ENCODE data around the gene LIMCH1.
A peak's percentile ranks its signal among the peaks of the same experiment; 100 is the strongest.
"Not testable (repeated sequence)": the region's sequence is repeated elsewhere in the genome, so short reads cannot be mapped to it uniquely, and the experiment has no call there.

The LIMCH1 gene

DNA sequence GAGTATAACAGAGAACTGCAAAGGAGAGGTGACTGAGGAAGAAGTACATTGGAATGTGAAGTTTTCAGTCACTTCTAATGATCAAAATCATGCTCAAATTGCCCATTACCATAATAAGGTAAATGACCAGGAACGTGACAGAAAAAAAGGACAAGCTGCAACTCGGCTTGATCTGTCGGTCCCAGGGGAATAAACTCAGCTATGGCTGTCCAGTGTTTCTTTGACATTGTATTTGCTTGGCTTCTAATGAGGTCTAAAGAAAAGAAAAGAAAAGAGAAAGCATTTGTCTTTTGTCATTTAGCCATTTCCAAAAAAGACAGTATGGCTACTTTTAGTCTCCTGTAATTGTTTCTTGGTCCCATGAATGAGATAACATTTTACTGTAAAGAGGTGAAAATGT, 185.3 kb downstream of the LIMCH1 start:
- no peak for DNase-seq (ENCODE audit: low read depth)

DNA sequence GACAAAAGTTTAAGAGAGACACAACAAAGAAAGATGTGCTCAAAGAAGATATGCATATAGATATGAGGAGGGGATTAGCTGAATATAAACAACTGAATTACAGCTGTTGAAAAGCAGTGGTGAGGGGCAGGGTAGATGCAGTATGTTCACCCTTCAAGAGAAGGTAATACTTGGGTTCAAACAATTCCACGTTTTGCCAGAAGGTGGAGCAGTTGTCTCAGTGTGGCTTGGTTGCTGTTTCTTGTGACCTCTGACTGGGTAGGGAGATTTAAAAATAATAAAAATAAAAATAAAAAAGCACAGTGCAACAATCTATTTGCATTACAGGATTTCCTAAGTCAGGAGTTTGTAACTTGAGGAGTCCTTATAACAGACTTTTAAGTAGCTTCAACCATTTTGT, 187.3 kb downstream of the LIMCH1 start:
- no peak for DNase-seq (ENCODE audit: low read depth)

DNA sequence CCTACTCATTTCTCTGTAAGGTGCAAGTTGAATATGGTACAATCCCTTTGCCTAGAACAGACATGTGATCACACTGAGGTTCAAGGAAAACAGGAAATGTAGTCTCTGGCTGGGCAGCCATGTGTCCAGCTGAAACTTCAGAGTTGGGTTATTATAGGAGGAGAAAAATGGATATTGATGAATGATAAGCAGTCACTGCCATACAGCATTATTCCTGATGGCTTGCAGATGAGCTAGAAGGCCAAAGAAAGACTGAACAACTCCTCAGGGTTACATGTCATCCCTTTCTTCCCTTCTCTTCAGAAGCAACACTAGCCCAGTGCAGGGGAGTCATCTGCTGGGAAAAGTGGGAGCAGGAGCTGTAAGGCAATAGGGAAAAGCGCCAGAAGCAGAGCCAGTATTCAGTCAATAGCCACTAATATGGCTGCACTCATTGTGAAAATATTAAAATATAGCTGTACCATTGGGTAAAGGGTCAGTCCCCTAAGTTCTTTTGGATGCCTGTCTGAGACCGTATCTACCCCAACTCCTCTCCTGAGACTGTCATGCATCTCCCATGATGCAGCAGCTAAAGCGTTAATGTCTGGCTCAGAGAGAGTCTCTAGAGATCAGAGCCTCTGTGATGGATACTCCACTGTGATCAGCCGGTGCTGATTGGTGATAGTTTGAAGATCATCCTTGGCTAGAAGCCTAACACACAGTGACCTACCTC, 190.1 kb downstream of the LIMCH1 start:
- no peak for DNase-seq (ENCODE audit: low read depth)

DNA sequence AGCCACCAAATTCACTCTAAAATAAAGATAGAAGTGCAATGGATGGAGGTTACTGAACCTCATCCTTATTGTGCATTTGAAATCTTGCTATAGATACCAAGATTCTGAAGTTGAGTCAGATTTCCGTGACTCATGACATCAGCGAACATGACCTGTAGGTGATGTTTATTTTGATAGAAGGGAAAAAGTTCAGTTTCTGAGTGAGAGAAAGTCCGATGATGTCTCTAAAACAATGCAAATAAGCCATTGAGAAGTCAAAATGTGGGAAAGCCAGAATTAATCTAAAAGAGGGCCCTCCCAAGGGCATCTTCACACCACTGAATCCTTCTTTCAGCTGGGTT, 190.6 kb downstream of the LIMCH1 start:
- DNase-seq (ENCODE audit: low read depth) = peak; percentile 73

DNA sequence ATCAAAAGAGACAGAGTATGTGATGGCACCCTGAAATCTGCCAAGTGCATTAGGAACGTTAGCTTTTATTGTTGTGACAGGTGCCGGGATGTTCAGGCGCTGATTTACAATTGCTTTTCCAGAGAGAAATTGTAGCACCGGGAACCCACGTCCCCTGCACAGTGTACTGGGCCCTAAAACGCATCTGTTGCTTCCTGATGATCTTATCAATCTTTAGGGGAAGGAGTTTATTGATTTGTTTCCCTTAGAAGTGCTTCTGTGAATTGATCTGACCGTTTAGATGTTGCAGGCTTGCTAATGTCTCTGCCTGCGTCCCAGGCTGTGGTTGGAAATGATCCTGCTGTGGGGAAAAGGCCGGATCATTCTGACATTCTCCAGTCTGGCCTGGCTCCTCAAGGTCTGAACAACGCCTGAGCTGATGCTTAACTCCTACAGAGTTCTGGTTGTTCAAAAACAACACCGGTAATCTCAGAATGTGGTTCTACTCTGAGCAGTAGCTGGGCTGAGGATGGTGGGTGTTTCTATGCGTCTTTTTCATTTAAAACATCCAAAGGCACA, 193.7 kb downstream of the LIMCH1 start:
- no peak for DNase-seq (ENCODE audit: low read depth)

DNA sequence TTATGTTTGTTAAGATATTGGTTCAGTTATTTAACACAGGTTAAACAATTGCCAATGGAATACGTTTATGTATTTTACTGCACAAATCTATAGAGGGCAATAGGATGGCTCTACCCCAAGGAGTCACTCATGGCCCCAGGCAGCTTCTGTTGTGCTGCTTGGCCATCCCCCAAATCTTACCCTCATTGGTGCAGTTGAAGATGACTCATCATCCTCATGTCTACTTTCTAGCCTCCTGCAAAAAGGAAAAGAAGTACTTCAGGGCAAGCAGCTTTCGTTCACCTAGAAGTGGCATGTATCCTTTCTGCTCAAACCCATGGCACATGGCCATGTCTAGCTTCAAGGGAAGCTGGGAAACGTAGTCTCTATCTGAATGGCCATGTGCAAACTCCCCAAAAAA, 196.4 kb downstream of the LIMCH1 start:
- DNase-seq (ENCODE audit: low read depth) = no peak

DNA sequence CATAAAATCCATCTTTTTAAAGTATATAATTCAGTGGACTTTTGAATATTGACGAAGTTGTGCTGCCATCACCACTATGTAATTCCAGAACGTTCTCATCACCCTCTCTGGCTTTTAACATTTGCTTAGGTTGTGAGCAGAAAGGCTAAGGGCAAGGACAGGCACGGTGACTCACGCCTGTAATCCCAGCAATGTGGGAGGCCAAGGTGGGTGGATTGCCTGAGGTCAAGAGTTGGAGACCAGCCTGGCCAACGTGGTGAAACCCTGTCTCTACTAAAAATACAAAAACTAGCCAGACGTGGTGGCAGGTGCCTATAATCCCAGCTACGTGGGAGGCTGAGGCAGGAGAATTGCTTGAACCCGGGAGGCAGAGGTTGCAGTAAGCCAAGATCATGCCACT, 199.5 kb downstream of the LIMCH1 start:
- not testable (repeated sequence) for DNase-seq (ENCODE audit: low read depth)

DNA sequence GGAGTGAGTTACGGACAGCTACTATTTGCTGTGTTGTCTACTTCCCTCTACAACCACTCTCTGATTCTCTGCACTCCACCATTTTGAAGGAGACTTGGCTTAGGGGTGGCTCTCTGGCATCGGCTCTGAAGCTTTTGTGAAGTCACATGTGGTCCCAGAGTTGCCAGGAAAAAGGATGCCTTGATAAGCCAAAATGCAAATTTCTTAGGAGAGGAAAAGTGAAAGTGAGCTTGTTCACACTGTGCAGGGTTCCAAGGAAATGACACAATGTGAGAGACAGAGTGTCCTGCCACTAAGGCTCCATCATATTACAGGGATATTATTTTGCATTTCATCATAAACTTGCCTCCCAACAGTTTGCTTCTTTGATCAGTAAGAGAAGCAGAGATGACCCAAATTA, 203.4 kb downstream of the LIMCH1 start:
- no peak for DNase-seq (ENCODE audit: low read depth)

DNA sequence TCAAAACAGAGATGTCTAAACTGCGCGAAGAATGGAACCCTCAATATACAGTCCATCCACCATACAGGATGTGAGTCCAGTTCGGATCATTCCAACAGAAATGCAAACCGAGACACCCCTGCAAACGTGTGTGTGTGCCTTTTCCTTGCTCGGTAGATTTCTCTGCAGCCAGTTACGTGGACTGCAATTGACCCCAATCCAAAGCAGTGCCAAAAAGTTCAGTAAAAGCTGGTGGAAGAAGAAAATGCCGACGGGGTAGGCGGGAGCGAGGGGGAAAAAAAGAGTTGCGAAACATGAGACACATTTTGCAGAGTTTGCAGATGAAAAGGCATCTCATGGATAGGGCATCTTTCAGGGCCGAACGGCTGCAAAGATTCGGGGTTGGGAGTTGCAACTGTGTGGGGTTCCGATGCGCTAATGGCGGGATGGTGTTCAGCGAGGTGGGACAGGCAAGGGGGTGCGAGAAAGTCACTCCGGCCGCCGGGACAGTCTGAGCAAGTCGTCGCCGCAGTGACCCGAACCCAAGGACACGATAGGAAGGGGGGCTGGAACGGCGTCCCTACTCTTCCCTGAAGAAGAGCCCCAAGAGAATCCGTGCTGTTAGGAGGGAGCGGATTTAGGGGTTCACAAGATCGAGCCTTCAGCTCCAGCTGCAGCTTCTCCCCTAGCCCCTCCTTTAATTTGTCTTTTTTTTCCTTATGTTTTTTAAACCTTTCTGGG, 206.8 kb downstream of the LIMCH1 start:
- DNase-seq (ENCODE audit: low read depth) = no peak

DNA sequence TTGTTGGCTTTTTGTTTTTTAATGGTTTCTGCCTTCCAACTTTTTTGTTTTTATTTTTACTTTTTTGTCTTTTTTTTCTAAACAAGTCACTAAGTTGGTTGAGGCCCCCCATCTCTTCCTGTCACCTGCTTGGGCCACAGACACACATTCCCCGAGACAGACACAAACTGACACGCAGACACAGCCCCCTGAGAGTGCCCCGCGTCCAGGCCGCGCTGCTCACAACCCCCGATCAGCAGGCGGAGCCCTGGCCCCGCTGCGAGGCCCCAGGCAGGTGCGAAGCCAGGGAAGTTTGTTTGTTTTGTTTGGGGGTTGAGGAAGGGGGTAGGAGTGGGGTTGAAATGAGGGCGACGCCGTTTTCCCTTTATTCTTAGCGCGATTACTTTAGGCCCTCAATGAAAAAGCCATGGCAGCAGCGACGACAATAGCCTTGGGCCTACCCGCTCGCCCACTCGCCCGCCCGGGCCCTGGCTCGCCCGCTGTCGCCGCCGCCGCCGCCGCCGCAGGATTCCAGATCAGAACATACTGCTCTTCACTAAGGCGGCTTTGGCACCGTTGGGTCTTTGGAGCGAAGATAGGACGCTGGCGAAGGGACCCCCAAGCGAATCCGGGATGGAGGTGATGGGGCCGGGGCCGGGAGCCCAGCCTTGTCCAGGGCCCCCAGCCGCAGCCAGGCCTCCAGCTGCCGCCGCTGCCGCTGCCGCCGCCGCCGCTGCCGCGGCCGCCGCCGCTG, 207.5 kb downstream of the LIMCH1 start:
- DNase-seq (ENCODE audit: low read depth) = no peak

DNA sequence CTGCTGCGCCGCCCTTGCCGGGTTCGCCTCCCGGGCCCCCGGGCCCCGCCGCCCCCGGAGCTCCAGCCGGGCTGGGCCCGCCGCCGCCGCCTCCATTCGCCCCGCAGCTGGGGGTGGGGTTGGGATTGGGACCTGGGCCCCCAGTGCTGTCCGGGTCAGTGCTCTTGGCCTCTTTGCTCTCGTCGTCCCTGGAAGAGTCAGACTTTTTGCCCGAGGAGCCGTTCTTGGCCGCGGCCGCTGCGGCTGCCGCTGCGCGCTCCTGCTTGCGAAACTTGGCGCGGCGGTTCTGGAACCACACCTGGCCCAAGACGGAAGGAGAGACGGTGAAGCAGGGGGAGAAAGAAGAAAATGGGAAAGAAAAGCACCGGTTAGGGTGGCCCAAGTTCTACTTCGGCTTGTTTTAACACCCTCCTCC, 208.1 kb downstream of the LIMCH1 start:
- DNase-seq (ENCODE audit: low read depth) = no peak

DNA sequence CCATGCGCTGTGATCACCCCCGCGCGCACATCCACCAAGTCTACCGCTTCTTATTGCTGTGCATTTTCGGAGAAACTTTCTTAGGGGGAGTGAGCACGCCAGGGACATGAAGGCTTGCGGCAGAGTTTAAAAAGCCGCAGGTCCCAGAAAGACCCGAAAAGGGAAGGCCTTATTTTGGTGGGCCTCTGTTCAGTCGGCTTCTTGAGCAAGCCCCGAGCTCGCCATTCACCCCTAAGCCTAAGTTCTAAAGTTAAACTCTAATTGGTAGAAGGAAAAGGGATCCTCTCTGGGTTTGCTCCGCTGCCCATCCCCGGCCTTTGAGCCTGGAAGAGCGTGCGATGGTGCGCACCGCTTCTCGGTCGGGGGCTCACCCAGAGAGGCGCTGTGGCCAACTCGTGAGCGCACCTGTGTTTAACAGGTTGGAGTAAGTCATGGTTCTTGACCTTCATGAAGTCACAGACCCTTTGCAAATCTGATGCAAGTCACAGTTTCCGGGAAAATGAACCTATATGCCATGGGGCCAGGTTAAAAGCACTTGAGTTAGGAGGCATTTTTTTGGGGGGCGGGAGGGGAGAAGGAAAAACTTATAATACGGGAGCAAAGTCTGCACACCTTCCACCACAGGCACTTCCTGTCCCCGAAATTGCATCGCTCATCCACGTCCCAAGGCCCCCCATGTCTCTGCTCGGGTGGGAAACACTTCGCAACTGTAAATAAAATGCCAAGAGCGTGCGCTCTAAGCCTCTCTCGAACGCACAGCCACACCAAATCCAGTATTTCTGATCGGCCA, 208.7 kb downstream of the LIMCH1 start:
- DNase-seq (ENCODE audit: low read depth) = no peak

DNA sequence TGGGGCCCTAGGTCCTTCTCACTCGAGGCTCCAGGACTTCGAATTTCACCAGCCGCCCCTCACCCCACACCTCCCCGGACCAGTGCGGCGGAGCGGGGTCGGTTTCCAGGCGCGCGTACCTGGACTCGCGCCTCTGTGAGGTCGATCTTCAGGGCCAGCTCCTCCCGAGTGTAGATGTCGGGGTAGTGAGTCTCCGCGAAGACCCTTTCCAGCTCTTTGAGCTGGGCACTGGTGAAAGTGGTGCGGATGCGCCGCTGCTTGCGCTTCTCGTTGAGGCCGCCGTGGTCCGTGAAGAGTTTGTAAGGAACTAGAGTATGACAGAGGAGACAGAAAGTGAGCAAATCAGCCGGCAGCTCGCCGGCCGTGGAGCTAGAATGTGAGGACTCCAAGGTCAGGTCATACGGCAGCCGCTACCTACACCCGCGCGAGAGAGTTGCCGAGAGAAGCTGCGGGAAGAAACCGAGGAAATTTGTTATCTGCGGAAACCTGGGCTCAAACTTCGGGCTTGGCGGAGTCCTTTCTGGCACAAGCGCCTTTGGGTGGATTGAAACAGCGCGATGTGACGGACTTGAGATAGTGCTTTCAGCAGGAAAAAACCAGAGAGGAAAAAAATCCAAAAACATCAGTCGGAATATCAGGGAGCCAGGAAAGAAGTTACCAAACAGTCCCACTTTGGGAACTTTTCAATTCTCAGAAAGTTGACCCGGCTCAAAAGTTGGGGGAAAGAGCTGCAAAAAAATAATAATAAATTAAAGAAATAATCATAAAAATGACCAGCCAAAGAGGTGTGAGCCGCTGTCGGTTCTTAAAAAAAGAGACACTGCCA, 209.5 kb downstream of the LIMCH1 start:
- DNase-seq (ENCODE audit: low read depth) = no peak

DNA sequence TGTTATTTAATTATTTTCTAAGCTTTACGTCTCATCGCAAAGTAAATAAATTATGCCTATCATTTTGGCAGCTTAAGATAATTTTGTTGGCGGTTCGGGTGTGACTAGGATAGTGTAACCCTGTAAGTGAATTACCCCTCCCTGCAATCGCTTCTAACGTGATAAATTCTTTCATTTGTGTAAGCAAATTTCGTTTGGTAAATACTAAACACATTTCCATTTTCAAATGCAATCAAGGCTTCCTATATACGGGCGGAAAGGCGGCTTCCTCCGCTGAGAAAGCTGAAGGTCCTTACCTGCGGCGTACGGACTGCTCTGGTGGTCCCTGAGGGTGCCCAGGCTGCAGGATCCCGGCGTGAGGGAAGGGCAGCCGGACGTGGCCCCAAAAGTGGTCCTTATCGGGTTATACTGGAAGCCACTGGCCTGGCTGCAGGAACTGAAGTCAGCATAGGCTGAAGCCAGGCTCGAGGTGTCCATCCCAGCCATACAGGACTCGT, 210.2 kb downstream of the LIMCH1 start:
- no peak for DNase-seq (ENCODE audit: low read depth)

DNA sequence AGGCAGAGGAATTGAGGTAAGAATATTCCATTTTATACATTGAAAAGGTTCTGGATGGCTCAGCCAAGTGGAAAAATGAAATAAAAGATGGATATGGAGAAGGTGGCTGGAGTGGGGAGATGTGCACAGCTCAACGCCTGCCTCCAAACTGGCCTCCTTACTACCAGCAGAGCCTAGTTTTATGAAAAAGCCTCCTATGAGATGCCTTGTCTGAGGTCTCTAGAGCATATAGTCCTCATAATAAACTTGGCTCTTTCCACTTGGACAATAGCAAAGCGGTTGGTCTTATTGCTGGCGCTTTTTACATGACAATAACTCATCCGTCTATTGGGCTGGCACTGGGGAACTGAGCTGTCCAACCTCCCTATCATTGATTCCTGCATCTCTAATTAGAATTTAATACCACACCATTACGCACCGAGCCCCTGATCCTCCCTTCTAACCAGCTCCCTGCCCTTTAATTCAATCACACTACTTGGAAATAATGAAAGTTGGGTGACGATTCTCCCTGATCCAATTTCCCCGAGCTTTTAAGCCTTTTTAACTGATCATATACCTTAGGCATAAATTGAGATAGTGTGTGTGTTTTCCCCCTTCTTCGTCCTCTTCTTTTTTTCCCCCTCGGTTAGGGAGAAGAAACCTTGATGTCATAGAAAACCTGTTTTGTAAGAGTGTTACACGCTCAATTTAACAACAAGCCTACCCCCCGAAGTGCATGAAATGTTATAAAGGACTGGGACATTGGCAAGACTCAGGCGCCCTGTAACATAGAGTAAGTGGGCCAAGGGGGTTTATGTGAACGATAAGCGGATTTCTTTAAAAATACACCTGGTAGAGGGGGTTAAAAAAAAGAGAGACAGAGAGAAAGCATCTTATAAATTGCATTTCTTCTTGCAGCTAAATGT, 210.9 kb downstream of the LIMCH1 start, which contains the start of gene PHOX2B:
Gene PHOX2B, minus strand, starts transcription at position 155 of the 905 bp plus-strand sequence. Its CDS starts 115 bp downstream, at position 40.
- no peak for DNase-seq (ENCODE audit: low read depth)

DNA sequence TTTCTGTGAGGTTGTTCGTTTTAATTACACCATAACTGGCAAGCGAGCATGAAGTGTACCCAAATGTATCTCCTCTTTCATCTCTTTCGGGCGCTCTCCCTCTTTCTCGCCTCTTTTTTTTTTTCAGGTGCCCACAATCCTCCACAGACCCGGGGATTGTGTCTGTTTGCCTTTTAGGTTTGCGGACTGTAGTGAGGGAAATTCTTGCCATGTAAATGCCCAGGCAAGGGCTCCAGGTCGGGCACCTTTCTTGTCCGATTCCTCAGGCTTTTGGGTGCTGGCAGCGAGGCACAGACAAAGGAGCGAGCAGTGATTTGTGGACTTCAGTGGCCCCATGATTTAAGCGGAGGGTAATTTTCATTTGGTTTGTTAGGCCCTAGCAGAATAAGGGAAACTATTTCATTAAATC, 211.7 kb downstream of the LIMCH1 start:
- DNase-seq (ENCODE audit: low read depth) = no peak

Measured in iris pigment epithelial cell (primary cell).